Astrocyte of the spinal cord (primary cell): Measurements from ENCODE around the gene MTAP.

ENCODE experiments used
- DNase-seq: peaks from one replicate; pipeline ENCODE4 v3.0.0; 2011; ENCODE audit warnings: low read depth, low spot score
- H3K4me3 ChIP-seq: 2 replicates; pipeline ENCODE4 v1.5.1; 2011; ENCODE audit warnings: low read depth, mild to moderate bottlenecking, low read length, moderate library complexity
- in situ Hi-C: cut with HindIII; loops from 2 replicates; pipeline ENCODE4 v1.10.0; 2017; ENCODE audit warnings: low sequenced_read_pairs
- TF ChIP-seq, protein P1 (sequence below): IDR thresholded peaks from 2 replicates; pipeline ENCODE4 v1.5.1; 2012; ENCODE audit warnings: low read depth, mild to moderate bottlenecking, low read length, inconsistent platforms

Gene MTAP

DNA sequence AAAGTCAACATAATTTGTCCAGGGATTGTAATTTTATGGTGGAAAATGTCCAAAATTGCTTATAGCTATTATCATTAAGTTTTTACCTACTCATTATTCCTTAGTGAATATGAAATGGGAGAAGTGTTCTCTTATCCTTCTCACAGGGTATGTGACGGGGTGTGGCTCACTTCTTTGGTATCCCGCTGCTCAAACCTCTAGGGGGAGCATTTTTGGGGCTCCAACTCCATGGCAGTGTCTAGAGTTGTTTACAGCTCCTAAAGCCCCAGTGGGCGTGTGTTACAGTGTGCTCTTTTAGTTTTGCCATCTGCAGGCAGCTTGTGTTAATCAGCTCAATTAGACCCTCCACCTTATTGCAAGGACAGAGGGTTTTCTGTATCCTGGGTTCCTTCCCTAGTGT lies 102.3 kb downstream of the MTAP start:
- TF ChIP-seq, protein P1, sequence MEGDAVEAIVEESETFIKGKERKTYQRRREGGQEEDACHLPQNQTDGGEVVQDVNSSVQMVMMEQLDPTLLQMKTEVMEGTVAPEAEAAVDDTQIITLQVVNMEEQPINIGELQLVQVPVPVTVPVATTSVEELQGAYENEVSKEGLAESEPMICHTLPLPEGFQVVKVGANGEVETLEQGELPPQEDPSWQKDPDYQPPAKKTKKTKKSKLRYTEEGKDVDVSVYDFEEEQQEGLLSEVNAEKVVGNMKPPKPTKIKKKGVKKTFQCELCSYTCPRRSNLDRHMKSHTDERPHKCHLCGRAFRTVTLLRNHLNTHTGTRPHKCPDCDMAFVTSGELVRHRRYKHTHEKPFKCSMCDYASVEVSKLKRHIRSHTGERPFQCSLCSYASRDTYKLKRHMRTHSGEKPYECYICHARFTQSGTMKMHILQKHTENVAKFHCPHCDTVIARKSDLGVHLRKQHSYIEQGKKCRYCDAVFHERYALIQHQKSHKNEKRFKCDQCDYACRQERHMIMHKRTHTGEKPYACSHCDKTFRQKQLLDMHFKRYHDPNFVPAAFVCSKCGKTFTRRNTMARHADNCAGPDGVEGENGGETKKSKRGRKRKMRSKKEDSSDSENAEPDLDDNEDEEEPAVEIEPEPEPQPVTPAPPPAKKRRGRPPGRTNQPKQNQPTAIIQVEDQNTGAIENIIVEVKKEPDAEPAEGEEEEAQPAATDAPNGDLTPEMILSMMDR: peak; percentile 12
- DNase-seq: peak; percentile 32
- no peak overlapping the region for H3K4me3 ChIP-seq
- in situ Hi-C loops: no loop called here

DNA sequence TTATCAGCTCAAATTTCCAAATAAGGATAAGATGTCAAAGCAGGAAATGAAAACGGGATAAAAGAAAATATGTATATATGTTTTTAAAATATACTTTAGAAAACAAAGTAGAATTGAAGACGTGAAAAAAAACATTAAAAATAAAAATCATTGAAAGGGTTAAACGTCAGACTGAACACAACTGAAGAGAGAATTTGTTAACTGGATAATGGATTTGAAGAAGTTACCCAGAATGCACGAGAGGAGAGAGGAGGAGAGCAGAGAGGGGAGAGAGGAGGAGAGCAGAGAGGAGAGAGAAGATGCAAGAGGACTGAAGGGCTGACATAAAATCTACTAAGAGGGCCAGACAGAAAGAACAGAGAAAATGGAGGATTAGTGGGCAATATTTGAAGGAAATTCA lies 103.8 kb downstream of the MTAP start:
- in situ Hi-C loops: no loop called here

DNA sequence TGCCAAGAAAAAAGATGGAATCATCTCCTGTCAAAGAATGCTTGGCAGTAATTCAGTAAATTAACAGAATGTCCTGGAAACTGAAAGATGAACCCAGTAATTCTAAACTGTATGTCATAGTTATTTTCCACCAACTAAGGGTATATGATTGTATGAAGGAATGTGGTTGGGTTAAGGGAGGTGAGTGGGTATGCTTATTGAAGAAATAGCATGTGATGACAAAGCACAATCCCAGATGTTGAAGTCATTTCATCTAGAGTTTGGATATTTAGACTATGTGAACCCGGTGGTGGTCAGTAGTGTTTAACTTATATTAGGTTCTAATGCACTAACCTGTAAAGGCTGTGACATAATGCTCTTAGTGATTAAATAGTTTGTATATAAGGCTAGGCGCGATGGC lies 104.4 kb downstream of the MTAP start:
- in situ Hi-C loops: no loop called here
- no peak overlapping the region for H3K4me3 ChIP-seq
- TF ChIP-seq, protein P1: no peak
- peak; percentile 65 for DNase-seq

More for the DNA sequence above, 103.8 kb downstream of the MTAP start:
- DNase-seq: no peak
- TF ChIP-seq, protein P1: no peak
- H3K4me3 ChIP-seq: no peak overlapping the region

DNA sequence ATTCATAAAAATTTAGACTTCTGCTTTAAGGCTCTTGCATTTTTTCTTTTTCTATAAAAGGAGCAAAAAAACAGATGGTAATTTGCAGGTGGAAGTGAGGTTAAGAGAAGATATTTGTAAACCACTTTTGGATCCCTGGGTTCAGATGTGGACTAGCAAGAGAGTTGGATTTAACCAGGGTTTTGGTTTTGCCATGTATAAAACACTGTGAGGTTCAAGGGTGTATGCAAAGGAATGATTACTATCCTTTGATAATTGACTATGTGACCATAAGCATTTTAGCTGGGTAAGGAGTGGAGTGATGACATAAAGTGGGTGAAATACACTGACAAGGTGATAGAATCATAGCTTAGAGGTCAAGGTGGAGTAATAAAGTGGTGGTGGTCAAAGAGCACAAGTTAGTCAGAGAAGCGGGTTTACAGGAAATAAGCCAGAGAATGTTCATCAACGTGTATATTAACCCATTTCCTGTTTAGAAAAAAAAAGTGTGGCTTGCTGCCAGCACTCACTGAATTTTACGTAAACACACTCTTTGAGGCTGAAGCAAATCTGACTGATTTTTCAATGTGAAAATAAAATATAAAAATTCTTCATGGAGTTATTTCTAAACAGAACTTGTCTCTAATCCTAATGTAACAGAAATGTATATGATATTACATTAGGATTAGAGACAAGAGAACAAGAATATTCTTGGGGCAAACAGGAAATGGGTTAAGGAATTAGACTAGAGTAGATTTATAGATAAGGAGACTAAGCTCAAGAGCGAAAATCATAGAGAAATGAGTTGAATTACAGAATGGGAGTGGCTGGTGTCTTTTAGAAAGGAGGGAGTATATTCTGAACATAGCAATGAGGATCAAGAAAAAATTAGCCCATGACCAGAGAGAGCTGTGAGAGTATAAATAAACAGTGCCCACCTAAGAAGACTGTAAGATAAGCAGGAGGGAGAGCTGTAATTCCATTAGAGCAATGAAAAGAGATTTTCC lies 117.2 kb downstream of the MTAP start:
- DNase-seq: peak; percentile 81
- in situ Hi-C loops: no loop called here
- TF ChIP-seq, protein P1: no peak
- H3K4me3 ChIP-seq: no peak overlapping the region

DNA sequence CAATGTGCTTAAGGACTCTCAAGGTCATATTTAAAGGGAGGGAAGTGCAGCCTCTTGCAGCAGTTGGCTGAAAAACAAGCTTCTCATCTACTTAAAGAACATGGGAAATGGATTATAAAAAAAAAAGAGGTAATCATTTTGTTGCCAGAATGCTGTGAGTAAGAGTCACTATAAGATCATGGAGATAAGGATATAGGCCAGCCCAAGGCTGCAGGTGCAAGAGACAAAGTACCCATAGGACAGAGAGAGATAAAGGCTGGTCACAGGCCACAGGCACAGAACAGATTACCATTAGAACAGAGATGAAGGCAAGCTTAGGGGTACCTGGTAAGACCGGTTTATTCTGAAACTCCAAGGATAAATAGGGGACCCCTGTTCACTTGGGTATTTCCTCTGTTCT lies 121.3 kb downstream of the MTAP start:
- no peak for DNase-seq
- no peak overlapping the region for H3K4me3 ChIP-seq
- in situ Hi-C loops: no loop called here

DNA sequence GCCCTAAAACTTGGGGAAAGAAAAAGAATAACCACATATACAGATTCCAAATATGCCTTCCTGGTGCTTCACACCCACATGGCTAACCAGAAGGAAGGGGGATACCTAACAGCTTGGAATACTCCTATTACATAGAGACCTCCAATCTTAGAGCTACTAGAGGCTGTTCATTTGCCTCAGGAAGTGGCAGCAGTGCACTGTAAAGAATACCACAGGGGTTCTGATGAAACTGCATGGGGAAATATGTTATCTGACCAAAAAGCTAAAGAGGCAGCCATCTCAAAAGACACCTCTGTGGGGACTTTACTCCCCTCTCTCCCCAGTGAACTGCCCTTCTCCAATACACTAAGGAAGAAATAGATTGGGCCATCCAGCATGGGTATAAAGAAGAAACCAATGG lies 125.3 kb downstream of the MTAP start:
- TF ChIP-seq, protein P1: no peak
- no peak overlapping the region for H3K4me3 ChIP-seq
- in situ Hi-C loops: no loop called here
- no peak for DNase-seq

More for the DNA sequence above, 121.3 kb downstream of the MTAP start:
- TF ChIP-seq, protein P1: no peak
